Measurements from ENCODE around the gene TTC3. TPM values are rescaled to one million over a fixed set of nuclear protein-coding genes. Genes with fewer than 3 reads are reported as not detected.
"Not testable (repeated sequence)": the region's sequence is repeated elsewhere in the genome, so short reads cannot be mapped to it uniquely, and the experiment has no call there.

The TTC3 gene
- total RNA-seq, 1 donor from 2014 or later = 286 TPM

DNA sequence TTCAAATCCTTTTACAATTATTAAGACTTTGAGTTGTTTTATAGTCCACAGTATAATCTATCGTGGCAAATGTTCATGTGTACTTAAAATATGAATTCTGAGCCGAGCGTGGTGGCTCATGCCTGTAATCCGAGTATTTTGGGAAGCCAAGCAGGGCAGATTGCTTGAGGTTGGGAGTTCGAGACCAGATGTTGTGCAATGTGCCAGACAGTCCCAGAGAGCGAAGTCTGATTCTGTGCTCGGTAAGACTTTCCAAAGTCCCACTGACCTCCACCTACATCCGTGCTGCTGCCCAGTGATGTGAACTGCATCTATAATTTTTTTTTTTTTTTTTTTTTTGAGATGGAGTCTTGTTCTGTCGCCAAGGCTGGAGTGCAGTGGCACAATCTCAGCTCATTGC is 141.9 kb downstream of the TTC3 start:
- DNase-seq (ENCODE audit: low spot score in 2 of 2, unreplicated experiment in 2 of 2) = no peak
- TF ChIP-seq, protein P1, sequence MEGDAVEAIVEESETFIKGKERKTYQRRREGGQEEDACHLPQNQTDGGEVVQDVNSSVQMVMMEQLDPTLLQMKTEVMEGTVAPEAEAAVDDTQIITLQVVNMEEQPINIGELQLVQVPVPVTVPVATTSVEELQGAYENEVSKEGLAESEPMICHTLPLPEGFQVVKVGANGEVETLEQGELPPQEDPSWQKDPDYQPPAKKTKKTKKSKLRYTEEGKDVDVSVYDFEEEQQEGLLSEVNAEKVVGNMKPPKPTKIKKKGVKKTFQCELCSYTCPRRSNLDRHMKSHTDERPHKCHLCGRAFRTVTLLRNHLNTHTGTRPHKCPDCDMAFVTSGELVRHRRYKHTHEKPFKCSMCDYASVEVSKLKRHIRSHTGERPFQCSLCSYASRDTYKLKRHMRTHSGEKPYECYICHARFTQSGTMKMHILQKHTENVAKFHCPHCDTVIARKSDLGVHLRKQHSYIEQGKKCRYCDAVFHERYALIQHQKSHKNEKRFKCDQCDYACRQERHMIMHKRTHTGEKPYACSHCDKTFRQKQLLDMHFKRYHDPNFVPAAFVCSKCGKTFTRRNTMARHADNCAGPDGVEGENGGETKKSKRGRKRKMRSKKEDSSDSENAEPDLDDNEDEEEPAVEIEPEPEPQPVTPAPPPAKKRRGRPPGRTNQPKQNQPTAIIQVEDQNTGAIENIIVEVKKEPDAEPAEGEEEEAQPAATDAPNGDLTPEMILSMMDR (IDR thresholded peaks at IDR 0.05; ENCODE audit: unreplicated experiment) = no peak
- no peak overlapping the region for H3K4me3 Mint-ChIP-seq
- H3K36me3 Mint-ChIP-seq = peaks cover 4% of the 10 kb centered on the region
- H3K9me3 Mint-ChIP-seq = peaks cover 13% of the 10 kb centered on the region
- no peak overlapping the region for H3K27ac Mint-ChIP-seq
- no peaks in the 10 kb centered on the region for H3K4me1 Mint-ChIP-seq
- no peaks in the 10 kb centered on the region for H3K27me3 Mint-ChIP-seq (ENCODE audit: low read depth)

GRCh38 chr21:37219761-37220432 is 146.8 kb downstream of the TTC3 start:
- peak overlapping the region; percentile 47 for H3K27ac Mint-ChIP-seq
- H3K4me1 Mint-ChIP-seq = no peaks in the 10 kb centered on the region
- peaks cover 27% of the 10 kb centered on the region for H3K36me3 Mint-ChIP-seq
- H3K9me3 Mint-ChIP-seq = no peaks in the 10 kb centered on the region
- peak overlapping the region; percentile 68 for H3K4me3 Mint-ChIP-seq
- no peaks in the 10 kb centered on the region for H3K27me3 Mint-ChIP-seq (ENCODE audit: low read depth)
- TF ChIP-seq, protein P1 (IDR thresholded peaks at IDR 0.05; ENCODE audit: unreplicated experiment) = no peak
- no peak for DNase-seq (ENCODE audit: low spot score in 2 of 2, unreplicated experiment in 2 of 2)

GRCh38 chr21:37220433-37220980 is 147.5 kb downstream of the TTC3 start:
- no peaks in the 10 kb centered on the region for H3K9me3 Mint-ChIP-seq
- no peak for DNase-seq (ENCODE audit: low spot score in 2 of 2, unreplicated experiment in 2 of 2)
- H3K27me3 Mint-ChIP-seq (ENCODE audit: low read depth) = no peaks in the 10 kb centered on the region
- no peaks in the 10 kb centered on the region for H3K4me1 Mint-ChIP-seq
- TF ChIP-seq, protein P1 (IDR thresholded peaks at IDR 0.05; ENCODE audit: unreplicated experiment) = no peak
- peak overlapping the region; percentile 47 for H3K27ac Mint-ChIP-seq
- peak overlapping the region; percentile 68 for H3K4me3 Mint-ChIP-seq
- H3K36me3 Mint-ChIP-seq = peaks cover 33% of the 10 kb centered on the region

DNA sequence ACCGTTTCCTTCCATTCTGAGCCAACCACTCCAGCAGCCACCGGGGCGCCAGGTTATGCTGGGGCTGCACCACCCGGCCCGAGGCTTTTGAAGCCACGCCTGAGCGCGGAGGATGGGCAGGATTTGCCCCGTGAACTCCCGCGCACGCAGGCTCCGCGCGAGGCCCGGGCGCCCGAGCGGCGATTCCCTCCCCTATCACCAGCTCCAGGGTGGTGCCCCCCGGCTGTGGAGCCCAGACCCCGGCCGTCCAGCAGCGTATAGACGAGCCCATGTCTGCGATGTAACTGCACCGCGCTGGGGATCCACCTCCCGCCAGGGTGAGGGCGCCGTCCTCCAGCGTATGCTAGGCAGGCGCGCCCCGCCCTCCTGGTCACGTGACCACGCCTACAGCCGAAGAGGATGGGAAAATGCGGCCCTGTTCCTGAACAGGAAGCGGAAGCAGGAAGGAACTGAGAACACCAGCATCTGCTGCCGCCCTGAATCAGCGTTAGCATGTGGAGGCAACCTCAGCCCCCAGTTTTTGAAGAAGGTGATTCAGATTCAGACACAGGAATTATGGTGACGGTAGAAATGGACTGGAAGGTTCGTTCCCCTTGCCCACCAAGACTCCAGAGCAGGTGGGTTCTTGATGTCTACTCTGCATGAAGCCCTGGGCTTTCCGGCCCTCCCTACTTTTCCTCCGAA is 148.1 kb downstream of the TTC3 start:
- H3K36me3 Mint-ChIP-seq = peaks cover 39% of the 10 kb centered on the region
- no peaks in the 10 kb centered on the region for H3K4me1 Mint-ChIP-seq
- no peaks in the 10 kb centered on the region for H3K27me3 Mint-ChIP-seq (ENCODE audit: low read depth)
- TF ChIP-seq, protein P1 (IDR thresholded peaks at IDR 0.05; ENCODE audit: unreplicated experiment) = no peak
- H3K4me3 Mint-ChIP-seq = peak overlapping the region; percentile 68
- peak; percentile 56 to 74 for DNase-seq (ENCODE audit: low spot score in 2 of 2, unreplicated experiment in 2 of 2)
- no peak overlapping the region for H3K27ac Mint-ChIP-seq
- no peaks in the 10 kb centered on the region for H3K9me3 Mint-ChIP-seq

DNA sequence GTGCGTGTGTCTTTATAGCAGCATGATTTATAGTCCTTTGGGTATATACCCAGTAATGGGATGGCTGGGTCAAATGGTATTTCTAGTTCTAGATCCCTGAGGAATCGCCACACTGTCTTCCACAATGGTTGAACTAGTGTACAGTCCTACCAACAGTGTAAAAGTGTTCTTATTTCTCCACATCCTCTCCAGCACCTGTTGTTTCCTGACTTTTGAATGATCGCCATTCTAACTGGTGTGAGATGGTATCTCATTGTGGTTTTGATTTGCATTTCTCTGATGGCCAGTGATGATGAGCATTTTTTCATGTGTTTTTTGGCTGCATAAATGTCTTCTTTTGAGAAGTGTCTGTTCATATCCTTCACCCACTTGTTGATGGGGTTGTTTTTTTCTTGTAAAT is 149.2 kb downstream of the TTC3 start:
- H3K4me3 Mint-ChIP-seq; H3K4me1 Mint-ChIP-seq; H3K27ac Mint-ChIP-seq; H3K27me3 Mint-ChIP-seq (ENCODE audit: low read depth); DNase-seq (ENCODE audit: low spot score in 2 of 2, unreplicated experiment in 2 of 2); H3K9me3 Mint-ChIP-seq: not testable (repeated sequence)
- H3K36me3 Mint-ChIP-seq = peaks cover 45% of the 10 kb centered on the region

DNA sequence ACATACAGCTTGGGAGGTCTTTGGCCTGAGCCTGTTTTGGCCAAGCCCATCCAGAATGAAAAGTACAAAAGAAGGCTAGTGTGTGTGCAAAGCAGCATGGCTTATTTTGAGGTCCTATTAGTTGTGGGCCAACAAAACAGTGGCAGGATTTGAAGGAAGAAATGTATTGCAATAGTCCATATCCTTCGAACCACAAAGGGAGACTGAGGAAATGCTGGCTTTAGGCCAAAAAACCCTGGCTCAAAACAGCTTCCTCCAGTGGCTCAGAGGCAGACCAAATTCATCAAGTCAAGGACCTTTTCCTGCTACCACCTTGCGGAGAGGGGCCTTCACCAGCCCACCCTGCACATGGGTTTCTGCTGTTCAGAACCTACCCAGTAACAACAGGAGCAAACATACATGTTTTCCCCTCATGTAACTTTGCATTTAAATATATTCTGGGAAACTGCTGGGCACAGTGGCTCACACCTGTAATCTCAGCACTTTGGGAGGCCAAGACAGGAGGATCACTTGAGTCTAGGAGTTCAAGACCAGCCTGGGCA is 150.8 kb downstream of the TTC3 start:
- no peak overlapping the region for H3K27ac Mint-ChIP-seq
- H3K27me3 Mint-ChIP-seq (ENCODE audit: low read depth) = no peaks in the 10 kb centered on the region
- no peaks in the 10 kb centered on the region for H3K9me3 Mint-ChIP-seq
- TF ChIP-seq, protein P1 (IDR thresholded peaks at IDR 0.05; ENCODE audit: unreplicated experiment) = no peak
- no peak for DNase-seq (ENCODE audit: low spot score in 2 of 2, unreplicated experiment in 2 of 2)
- H3K4me3 Mint-ChIP-seq = no peak overlapping the region
- peaks cover 57% of the 10 kb centered on the region for H3K36me3 Mint-ChIP-seq
- H3K4me1 Mint-ChIP-seq = no peaks in the 10 kb centered on the region

Measured in mesothelial cell of epicardium (in vitro differentiated cells).